IMR-90 (cell line): ENCODE data around the gene AKAP13. TPM values are rescaled to one million over a fixed set of nuclear protein-coding genes. Genes with fewer than 3 reads are reported as not detected.

Experiments used
- ATAC-seq: fragments of 200-7000 bp; cut with Tn5 transposase; 2 replicates; pipeline ENCODE4 v1.9.1; 2020; ENCODE audit warnings: low read depth, mild to moderate bottlenecking, moderate library complexity
- BruUV-seq: library from RNA; stranded (reverse); fragments of 400-500 nt; replicated peaks from 2 replicates; lab custom pipeline; 2021; lab: Mats Ljungman, UMichigan
- CTCF ChIA-PET: fragments of 300-600 bp; formaldehyde crosslinking; extraction: SDS; loops from one replicate; lab custom pipeline; 2021; ENCODE audit warnings: antibody characterized with exemption; lab: Yijun Ruan, JAX
- POLR2A ChIA-PET: fragments of 300-600 bp; sonication (Branson Sonifier 250); formaldehyde crosslinking; loops from one replicate; lab custom pipeline; 2022; ENCODE audit warnings: antibody characterized with exemption; ENCODE audit not compliant: unreplicated experiment; lab: Charles Lee
- DNase-seq: peaks from one replicate; pipeline ENCODE4 v3.0.0; 2013
- H2AFZ ChIP-seq: replicated peaks from 2 replicates; pipeline ENCODE3; 2013; ENCODE audit warnings: low read length, mild to moderate bottlenecking; ENCODE audit not compliant: poor library complexity
- H2AK5ac ChIP-seq: 2 replicates; pipeline ENCODE4 v1.6.1; 2013; ENCODE audit warnings: low read depth, low read length, inconsistent platforms
- H2AK9ac ChIP-seq: replicated peaks from 2 replicates; pipeline ENCODE3; 2013; ENCODE audit warnings: mild to moderate bottlenecking, low read depth, low read length, moderate library complexity; ENCODE audit not compliant: poor library complexity
- H2BK120ac ChIP-seq: 2 replicates; pipeline ENCODE4 v1.6.1; 2013; ENCODE audit warnings: low read depth, low read length, inconsistent platforms
- H2BK15ac ChIP-seq: 3 replicates; pipeline ENCODE4 v1.6.1; 2013; ENCODE audit warnings: low read depth, low read length, inconsistent platforms
- H2BK20ac ChIP-seq: 2 replicates; pipeline ENCODE4 v1.6.1; 2013; ENCODE audit warnings: low read depth, mild to moderate bottlenecking, inconsistent platforms, low read length, moderate library complexity
- H2BK5ac ChIP-seq: 2 replicates; pipeline ENCODE4 v1.6.1; 2013; ENCODE audit warnings: mild to moderate bottlenecking, low read depth, low read length, inconsistent platforms; ENCODE audit not compliant: poor library complexity, severe bottlenecking
- H3K14ac ChIP-seq: replicated peaks from 2 replicates; pipeline ENCODE4 v1.6.1; 2013; ENCODE audit warnings: low read depth, low read length, inconsistent platforms
- H3K18ac ChIP-seq: 2 replicates; pipeline ENCODE4 v1.6.1; 2013; ENCODE audit warnings: low read depth, low read length, control low read depth
- H3K23ac ChIP-seq: 2 replicates; pipeline ENCODE4 v1.6.1; 2013; ENCODE audit warnings: low read depth, low read length, inconsistent platforms
- H3K27ac ChIP-seq: 2 replicates; pipeline ENCODE4 v1.5.1; 2013; ENCODE audit warnings: mild to moderate bottlenecking, control low read depth, low read length; ENCODE audit not compliant: insufficient read depth
- H3K27me3 ChIP-seq: 2 replicates; pipeline ENCODE4 v1.6.1; 2013; ENCODE audit warnings: low read length; ENCODE audit not compliant: control insufficient read depth, insufficient read depth
- H3K36me3 ChIP-seq: 2 replicates; pipeline ENCODE4 v1.6.1; 2013; ENCODE audit warnings: low read length, mixed read lengths; ENCODE audit not compliant: control insufficient read depth, insufficient read depth
- H3K4ac ChIP-seq: 2 replicates; pipeline ENCODE4 v1.6.1; 2013; ENCODE audit warnings: low read depth, low read length, inconsistent platforms
- H3K4me1 ChIP-seq: 2 replicates; pipeline ENCODE4 v1.6.1; 2013; ENCODE audit warnings: low read length, mixed read lengths; ENCODE audit not compliant: control insufficient read depth, insufficient read depth
- H3K4me2 ChIP-seq: 2 replicates; pipeline ENCODE4 v1.6.1; 2013; ENCODE audit warnings: low read depth, mild to moderate bottlenecking, control low read depth, low read length, moderate library complexity
- H3K4me3 ChIP-seq: 2 replicates; pipeline ENCODE4 v1.5.1; 2013; ENCODE audit warnings: low read depth, mild to moderate bottlenecking, control low read depth, low read length, moderate library complexity; ENCODE audit not compliant: insufficient read depth
- H3K56ac ChIP-seq: 2 replicates; pipeline ENCODE4 v1.6.1; 2013; ENCODE audit warnings: low read length, inconsistent platforms; ENCODE audit not compliant: insufficient read depth; ENCODE audit errors: extremely low read depth
- H3K79me1 ChIP-seq, 2 experiments: 2 replicates each; pipeline ENCODE4 v1.6.1; 2013; ENCODE audit warnings: low read length in 2 of 2, inconsistent platforms in 1 of 2, low read depth in 1 of 2
- H3K9ac ChIP-seq: 2 replicates; pipeline ENCODE4 v1.6.1; 2013; ENCODE audit warnings: low read depth, low read length, control low read depth
- H3K9me1 ChIP-seq: 2 replicates; pipeline ENCODE4 v1.6.1; 2013; ENCODE audit warnings: low read length, inconsistent platforms; ENCODE audit not compliant: insufficient read depth
- H3K9me3 ChIP-seq: 2 replicates; pipeline ENCODE4 v1.6.1; 2013; ENCODE audit warnings: low read length; ENCODE audit not compliant: control insufficient read depth, insufficient read depth
- H4K20me1 ChIP-seq: 2 replicates; pipeline ENCODE4 v1.6.1; 2013; ENCODE audit warnings: low read length, inconsistent platforms; ENCODE audit not compliant: insufficient read depth
- H4K5ac ChIP-seq: 2 replicates; pipeline ENCODE4 v1.6.1; 2013; ENCODE audit warnings: mild to moderate bottlenecking, low read depth, low read length, control low read depth
- H4K8ac ChIP-seq, 2 experiments: 2 replicates each; pipeline ENCODE4 v1.6.1; 2013; ENCODE audit warnings: low read depth in 2 of 2, low read length in 2 of 2, control low read depth in 1 of 2, inconsistent platforms in 1 of 2
- H4K91ac ChIP-seq: 2 replicates; pipeline ENCODE4 v1.6.1; 2013; ENCODE audit warnings: low read depth, low read length, inconsistent platforms; ENCODE audit not compliant: insufficient read depth
- BHLHE40 ChIP-seq: fragments of 150-350 bp; IDR thresholded peaks from 2 replicates; pipeline ENCODE4 v1.6.1; 2016; ENCODE audit warnings: mild to moderate bottlenecking, low read depth, low read length
- FOS ChIP-seq: fragments of 150-350 bp; IDR thresholded peaks from 2 replicates; pipeline ENCODE4 v1.6.1; 2016; ENCODE audit warnings: low read depth, low read length
- POLR2A ChIP-seq: IDR thresholded peaks from 2 replicates; pipeline ENCODE4 v1.6.1; 2012; ENCODE audit warnings: mild to moderate bottlenecking, low read depth, low read length
- RCOR1 ChIP-seq: IDR thresholded peaks from 2 replicates; pipeline ENCODE4 v1.6.1; 2012; ENCODE audit warnings: mild to moderate bottlenecking, low read length, improper control_type of control experiment; ENCODE audit not compliant: insufficient replicate concordance
- WGBS, 2 experiments: methylation state at CpG; one replicate each; pipeline versions ENCODE4 v1.1.5 to v1.1.7; 2013; ENCODE audit warnings: missing lambda C conversion rate in 2 of 2; ENCODE audit not compliant: insufficient read length in 1 of 2; ENCODE audit errors: extremely low coverage in 2 of 2; 5-methylcytosine and 5-hydroxymethylcytosine counted together
- dilution Hi-C: fragments of 300-500 bp; cut with HindIII; formaldehyde crosslinking; loops from one replicate; pipeline ENCODE4 v1.14.3; 2018; ENCODE audit warnings: low sequenced_read_pairs; ENCODE audit not compliant: unreplicated experiment
- in situ Hi-C: fragments of 300-500 bp; cut with MboI; formaldehyde crosslinking; loops from 3 replicates; pipeline ENCODE4 v1.14.3; 2019; ENCODE audit warnings: low sequenced_read_pairs, inconsistent platforms, mixed read lengths
- intact Hi-C: fragments of 100-400 bp; cut with micrococcal nuclease; formaldehyde crosslinking; loops from 2 replicates; pipeline ENCODE4 v1.10.0; 2022
- polyA plus RNA-seq, 3 experiments: library from polyadenylated mRNA; depleted of rRNA; stranded (reverse); fragments of >200 nt; gene quantifications; 2 replicates each; pipeline ENCODE4 v1.2.3, GENCODE V29; 2012; ENCODE audit warnings: low replicate concordance in 1 of 3
- total RNA-seq: library from RNA; depleted of rRNA; stranded (reverse); fragments of >200 nt; gene quantifications from 2 replicates; pipeline ENCODE4 v1.2.3, GENCODE V29; 2012
- TF ChIP-seq, protein P1 (sequence below): fragments of 150-350 bp; IDR thresholded peaks from 2 replicates; pipeline ENCODE4 v1.6.1; 2016; ENCODE audit warnings: low read depth, mild to moderate bottlenecking, low read length, moderate library complexity, borderline replicate concordance
- TF ChIP-seq, protein P2 (sequence below): fragments of 150-350 bp; IDR thresholded peaks from 2 replicates; pipeline ENCODE4 v1.6.1; 2017; ENCODE audit warnings: mild to moderate bottlenecking, antibody characterized with exemption, low read length, low read depth

The AKAP13 gene
- total and polyA plus RNA-seq, 2 of the 4 experiments (the other 2 are of a cell fraction): 10.4 to 46.4 TPM

DNA sequence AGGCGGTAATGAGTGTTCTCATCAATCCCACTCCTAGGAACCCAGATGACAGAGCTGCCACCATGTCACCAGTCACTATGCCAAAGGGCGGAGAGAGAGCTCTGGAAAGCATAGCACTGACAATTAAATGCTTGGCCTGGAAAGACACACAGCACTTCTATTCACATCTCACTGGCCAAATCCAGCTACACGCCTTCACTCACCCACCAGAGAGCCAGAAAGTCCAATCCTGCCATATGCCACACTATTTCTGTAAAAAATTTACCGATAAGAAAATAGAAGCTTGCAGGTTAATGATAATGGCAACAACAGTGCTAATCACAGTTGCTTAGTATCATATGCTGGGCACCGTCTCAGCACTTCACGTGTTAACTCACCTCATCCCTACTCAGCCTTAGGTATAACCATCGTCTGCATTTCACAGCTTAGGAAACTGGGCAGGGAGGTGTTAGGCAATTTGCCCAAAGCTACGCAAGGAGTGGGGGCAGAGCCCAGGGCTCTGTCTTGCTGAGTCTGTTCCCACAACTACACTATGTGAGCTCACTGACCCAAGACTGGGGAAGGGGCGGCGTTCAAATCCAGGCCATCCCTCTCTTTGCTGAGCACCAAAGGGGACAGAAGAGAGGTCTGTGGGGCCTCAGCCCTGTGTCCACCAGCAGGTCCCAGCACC lies 397.8 kb downstream of the AKAP13 start:
- no peak overlapping the region for H3K14ac ChIP-seq
- H3K27ac ChIP-seq: no peak overlapping the region
- H2BK15ac ChIP-seq: no peak overlapping the region
- ATAC-seq (no peak), DNase-seq (no peak)
- peaks cover 14% of the 10 kb centered on the region for H3K9me1 ChIP-seq
- in situ Hi-C loops (no loop called here), dilution Hi-C loops (no loop called here), intact Hi-C loops (no loop called here)
- CTCF ChIA-PET: no interaction called here
- H2BK20ac ChIP-seq: no peak overlapping the region
- no peak overlapping the region for H2AK9ac ChIP-seq
- no peak overlapping the region for H4K5ac ChIP-seq
- no peaks in the 10 kb centered on the region for H3K27me3 ChIP-seq
- H4K8ac ChIP-seq: no peak overlapping the region
- H3K9me3 ChIP-seq: no peaks in the 10 kb centered on the region
- peaks cover 32% of the 10 kb centered on the region for H4K20me1 ChIP-seq
- 100% methylated on average over 2 of the region's 10 CpGs; no CpG with 5 or more reads in 1 of the 2 experiments for WGBS, 2 experiments
- H2AK5ac ChIP-seq: no peak overlapping the region
- H3K4me2 ChIP-seq: no peak overlapping the region
- H3K79me1 ChIP-seq: peaks cover 28 to 60% of the 10 kb centered on the region in 2 experiments
- POLR2A ChIA-PET: interaction anchor here (0.6 kb wide), 1 partner anchor 82 kb away, joined by 5 read pairs; no protein-coding TSS in a partner anchor
- H3K9ac ChIP-seq: no peak overlapping the region
- H2BK120ac ChIP-seq: no peak overlapping the region
- BruUV-seq: no TSS peak
- H3K4me3 ChIP-seq: no peak overlapping the region
- no peak overlapping the region for H2AFZ ChIP-seq
- H3K23ac ChIP-seq: no peak overlapping the region
- H3K18ac ChIP-seq: no peak overlapping the region
- H3K36me3 ChIP-seq: 0 out of 2 replicates have a peak, but pooled peaks cover 1% of the 10 kb centered on the region
- no peaks in the 10 kb centered on the region for H3K4me1 ChIP-seq
- no peak overlapping the region for H2BK5ac ChIP-seq
- TF ChIP-seq BHLHE40 (no peak), RCOR1 (no peak), POLR2A (no peak), FOS (no peak)
- TF ChIP-seq, protein P1, sequence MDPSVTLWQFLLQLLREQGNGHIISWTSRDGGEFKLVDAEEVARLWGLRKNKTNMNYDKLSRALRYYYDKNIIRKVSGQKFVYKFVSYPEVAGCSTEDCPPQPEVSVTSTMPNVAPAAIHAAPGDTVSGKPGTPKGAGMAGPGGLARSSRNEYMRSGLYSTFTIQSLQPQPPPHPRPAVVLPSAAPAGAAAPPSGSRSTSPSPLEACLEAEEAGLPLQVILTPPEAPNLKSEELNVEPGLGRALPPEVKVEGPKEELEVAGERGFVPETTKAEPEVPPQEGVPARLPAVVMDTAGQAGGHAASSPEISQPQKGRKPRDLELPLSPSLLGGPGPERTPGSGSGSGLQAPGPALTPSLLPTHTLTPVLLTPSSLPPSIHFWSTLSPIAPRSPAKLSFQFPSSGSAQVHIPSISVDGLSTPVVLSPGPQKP: no peak
- TF ChIP-seq, protein P2, sequence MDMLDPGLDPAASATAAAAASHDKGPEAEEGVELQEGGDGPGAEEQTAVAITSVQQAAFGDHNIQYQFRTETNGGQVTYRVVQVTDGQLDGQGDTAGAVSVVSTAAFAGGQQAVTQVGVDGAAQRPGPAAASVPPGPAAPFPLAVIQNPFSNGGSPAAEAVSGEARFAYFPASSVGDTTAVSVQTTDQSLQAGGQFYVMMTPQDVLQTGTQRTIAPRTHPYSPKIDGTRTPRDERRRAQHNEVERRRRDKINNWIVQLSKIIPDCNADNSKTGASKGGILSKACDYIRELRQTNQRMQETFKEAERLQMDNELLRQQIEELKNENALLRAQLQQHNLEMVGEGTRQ: no peak
- no peak overlapping the region for H3K4ac ChIP-seq
- H3K56ac ChIP-seq: no peak overlapping the region
- H4K91ac ChIP-seq: no peak overlapping the region
